GM18502 (cell line): ENCODE measurements around the gene ID3.

Source experiments
- ATAC-seq: cut with Tn5 transposase; IDR thresholded peaks from one replicate; pipeline ENCODE4 v1.9.1; 2021; ENCODE audit warnings: mild to moderate bottlenecking; ENCODE audit not compliant: unreplicated experiment, poor library complexity

The ID3 gene

GRCh38 chr1:23529146-23530086 lies 29.9 kb downstream of the ID3 start:
- ATAC-seq = no peak

GRCh38 chr1:23528250-23528978 lies 30.9 kb downstream of the ID3 start:
- ATAC-seq = peak; percentile 42

GRCh38 chr1:23527900-23528249 lies 31.4 kb downstream of the ID3 start:
- ATAC-seq = no peak

GRCh38 chr1:23527366-23527765 lies 31.9 kb downstream of the ID3 start:
- no peak for ATAC-seq

DNA sequence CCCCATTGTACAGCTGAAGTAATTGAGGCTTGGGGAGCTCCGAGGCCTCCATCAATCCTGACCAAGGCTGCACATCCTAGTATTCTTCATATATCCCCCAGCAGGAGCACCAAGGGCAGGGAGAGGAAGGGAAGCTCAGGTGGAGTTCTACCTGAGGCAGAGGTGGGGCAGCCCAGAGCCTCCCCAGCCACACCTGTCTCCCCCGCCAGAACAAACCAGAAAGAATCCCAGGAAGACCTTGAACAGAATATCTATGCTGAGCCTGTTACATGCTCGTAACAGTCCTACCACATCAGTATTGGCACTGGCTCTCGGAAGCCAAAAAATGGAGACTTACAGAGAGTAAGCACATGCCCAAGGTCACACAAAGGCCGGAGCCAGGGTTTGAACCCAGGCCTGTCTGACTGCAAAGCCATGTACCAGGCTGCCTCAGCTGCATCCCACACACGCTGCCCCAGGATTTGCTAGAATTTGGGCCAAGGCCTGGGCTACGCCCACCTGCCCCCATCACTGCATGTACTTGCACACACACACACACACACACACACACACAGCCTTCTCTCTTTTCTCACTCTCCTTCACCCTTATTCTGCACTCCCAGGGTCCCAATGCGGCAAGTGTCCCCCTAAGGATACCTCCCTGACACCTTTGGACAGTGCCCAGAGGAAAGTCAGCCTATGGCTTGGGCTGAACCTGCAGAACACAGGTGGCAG lies 32.8 kb downstream of the ID3 start:
- no peak for ATAC-seq

- ATAC-seq = no peak
These were observed 33.6 kb downstream of the ID3 start for GRCh38 chr1:23525558-23526250.

DNA sequence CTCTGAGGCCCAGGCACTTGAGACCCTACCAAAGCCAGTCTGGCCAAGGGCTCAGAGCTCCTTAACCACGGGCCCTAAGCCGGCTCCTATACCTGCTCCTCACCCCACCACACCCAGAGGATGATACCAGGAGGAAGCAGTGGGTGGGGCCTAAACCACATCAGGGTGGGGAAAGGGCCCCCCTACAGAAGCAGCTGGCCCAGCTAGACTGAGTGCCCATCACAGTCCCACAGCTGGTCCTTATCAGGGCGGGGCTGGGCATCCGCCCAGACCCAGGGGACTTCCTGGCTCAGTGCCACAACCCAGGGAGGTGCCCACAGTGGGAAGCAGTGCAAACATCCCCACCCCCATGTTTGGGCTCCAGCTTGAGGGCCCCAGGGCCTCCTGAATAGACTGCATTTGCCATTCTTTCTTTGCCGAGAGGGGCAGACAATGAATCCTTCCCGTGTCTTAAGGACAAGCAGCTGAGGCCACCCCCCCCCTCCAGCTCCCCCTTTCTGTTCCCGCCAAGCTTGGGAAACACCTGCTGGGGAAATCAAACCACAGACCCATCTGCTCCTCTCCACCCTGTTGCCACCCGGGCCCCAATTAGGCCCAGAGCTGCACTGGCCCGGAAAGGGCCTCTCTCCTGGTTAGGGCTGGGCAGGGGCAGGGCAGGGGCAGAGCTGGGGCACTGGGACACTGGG lies 34.4 kb downstream of the ID3 start:
- no peak for ATAC-seq

- no peak for ATAC-seq
These were observed 35.1 kb downstream of the ID3 start for GRCh38 chr1:23524163-23524562.

DNA sequence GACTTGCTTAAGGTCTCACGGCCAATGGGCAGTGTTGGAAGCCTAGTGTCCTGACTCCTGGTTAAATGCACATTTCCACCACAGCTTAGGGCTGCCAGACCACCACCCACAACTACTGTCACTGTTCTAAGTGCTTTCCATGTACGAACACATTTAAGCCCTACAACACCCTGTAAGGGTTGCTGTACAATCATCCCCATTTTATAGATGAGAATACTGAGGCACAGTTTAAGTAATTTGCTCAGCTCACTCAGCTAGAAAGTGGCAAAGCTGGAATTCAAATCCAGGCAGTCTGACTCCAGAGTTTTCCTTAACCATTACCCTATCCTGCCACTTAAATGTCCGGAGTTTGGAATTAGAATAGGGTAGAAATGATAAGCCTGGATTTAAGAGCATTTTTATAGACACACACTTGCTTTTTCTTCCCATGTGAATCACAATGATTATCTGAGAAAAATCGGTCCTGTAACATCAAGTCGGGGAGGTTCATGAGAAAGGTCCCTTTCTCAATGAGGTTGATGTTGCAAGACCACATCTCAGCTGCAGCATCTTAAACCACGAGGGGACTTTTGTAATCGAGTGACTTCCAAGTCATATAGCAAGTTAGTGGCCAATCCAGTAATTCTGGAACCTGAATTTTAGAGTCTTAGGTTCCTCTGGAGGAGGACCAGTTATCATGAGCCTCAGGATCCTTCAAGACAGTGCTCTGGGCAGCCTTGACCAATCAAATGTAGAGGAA lies 36.9 kb downstream of the ID3 start:
- no peak for ATAC-seq

GRCh38 chr1:23521588-23521987 lies 37.7 kb downstream of the ID3 start:
- ATAC-seq = no peak

DNA sequence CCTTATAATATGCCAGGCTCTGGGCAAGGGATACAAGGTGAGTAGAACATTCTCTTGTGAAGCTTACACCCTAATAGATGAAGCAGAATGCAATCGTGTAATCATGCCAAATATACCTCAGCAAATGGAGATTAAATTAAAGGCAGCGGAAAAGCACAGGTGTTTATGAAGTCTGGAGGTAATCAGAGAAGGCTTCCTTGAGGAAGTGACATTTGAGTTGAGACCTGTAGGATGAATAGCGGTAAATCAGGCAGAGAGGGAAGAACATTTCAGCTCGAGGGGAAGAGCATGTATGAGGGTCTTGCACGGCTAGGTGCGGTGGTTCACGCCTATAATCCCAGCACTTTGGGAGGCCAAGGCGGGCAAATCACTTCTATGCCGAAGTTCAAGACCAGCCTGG lies 41.7 kb downstream of the ID3 start:
- no peak for ATAC-seq

DNA sequence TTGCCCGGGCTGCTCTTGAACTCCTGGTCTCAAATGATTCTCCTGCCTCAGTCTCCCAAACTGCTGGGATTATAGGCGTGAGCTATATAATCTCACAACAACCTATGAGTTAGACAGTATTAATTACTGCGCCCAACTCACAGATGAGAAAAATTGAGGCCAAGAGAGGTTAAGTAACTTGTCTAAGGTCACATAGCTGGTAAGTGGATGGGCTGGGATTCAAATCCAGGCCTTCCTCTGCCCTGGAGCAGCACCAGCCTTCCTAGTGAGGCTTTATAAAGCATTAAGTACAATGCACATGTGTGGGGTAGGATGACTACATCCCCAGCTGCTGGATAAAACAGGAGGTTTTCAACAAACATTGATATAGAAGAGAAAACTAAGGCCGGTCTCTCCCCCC lies 43.4 kb downstream of the ID3 start:
- ATAC-seq = no peak

DNA sequence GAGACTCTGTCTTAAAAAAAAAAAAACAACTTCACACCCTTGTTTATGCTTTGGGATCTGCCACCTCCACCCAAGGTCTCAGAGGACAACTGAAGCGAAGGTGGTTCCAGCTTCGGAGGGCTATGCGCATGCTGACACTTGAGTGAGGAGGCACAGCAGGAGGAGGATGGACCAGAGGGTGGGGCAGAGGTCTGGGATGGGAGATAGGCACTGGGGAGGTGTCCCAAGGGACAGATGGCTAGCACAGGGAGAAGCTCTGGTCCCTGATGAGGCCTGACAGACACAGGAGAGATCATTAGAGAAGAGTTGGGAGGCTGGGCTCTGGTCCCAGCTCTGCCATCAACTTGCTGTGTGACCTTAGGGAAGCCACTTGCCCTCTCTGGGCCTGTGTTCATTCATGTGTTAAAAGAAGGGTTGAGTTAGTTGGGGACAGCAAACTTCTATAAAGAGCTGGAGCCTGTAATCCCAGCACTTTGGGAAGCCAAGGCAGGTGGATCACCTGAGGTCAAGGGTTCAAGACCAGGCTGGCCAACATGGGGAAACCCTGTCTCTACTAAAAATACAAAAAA lies 45.1 kb downstream of the ID3 start:
- ATAC-seq = no peak

DNA sequence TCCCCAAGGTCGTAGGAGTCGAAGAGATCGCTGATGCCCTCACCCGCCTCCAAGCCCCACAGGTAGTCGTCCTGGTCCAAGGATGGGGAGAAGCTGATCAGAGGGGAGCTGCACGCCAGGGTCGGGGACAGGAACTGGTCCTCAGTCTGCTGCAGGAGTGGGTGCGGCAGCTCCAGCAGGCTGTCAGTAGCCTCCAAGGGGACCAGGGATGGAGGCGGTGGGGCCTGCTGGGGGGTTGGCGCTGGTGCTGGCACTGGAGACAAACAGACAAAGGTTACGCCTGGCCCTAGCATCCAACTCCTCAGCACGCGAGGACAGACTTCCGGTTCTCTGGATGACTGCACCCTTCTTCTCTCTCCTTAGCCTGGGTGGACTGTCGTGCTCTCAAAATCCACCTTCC lies 49.4 kb downstream of the ID3 start:
- ATAC-seq = no peak
